ENCODE data around the gene COL4A2.

Gene COL4A2

GRCh38 chr13:110322126-110322827 lies 15.2 kb downstream of the COL4A2 start:
- no peak for FAIRE-seq
- DNase-seq (ENCODE audit: insufficient read length) = no peak
- no peak for TF ChIP-seq TAF1 (IDR thresholded peaks at IDR 0.05; ENCODE audit: borderline replicate concordance, low read depth, low read length)
- no peak for TF ChIP-seq POLR2AphosphoS5 (IDR thresholded peaks at IDR 0.05; ENCODE audit: low read depth, low read length)
- no peak for TF ChIP-seq POLR2A (IDR thresholded peaks at IDR 0.05; ENCODE audit: low read depth, low read length)

- TF ChIP-seq POLR2AphosphoS5 (IDR thresholded peaks at IDR 0.05; ENCODE audit: low read depth, low read length) (no peak), POLR2A (IDR thresholded peaks at IDR 0.05; ENCODE audit: low read depth, low read length) (no peak), TAF1 (IDR thresholded peaks at IDR 0.05; ENCODE audit: borderline replicate concordance, low read depth, low read length) (no peak)
- FAIRE-seq (no peak), DNase-seq (ENCODE audit: insufficient read length) (no peak)
These were observed 15.7 kb downstream of the COL4A2 start for GRCh38 chr13:110322828-110323171.

- FAIRE-seq (no peak), DNase-seq (ENCODE audit: insufficient read length) (no peak)
- TF ChIP-seq POLR2AphosphoS5 (IDR thresholded peaks at IDR 0.05; ENCODE audit: low read depth, low read length) = no peak
- no peak for TF ChIP-seq TAF1 (IDR thresholded peaks at IDR 0.05; ENCODE audit: borderline replicate concordance, low read depth, low read length)
- no peak for TF ChIP-seq POLR2A (IDR thresholded peaks at IDR 0.05; ENCODE audit: low read depth, low read length)
These were observed 16.2 kb downstream of the COL4A2 start for GRCh38 chr13:110323172-110323891.

DNA sequence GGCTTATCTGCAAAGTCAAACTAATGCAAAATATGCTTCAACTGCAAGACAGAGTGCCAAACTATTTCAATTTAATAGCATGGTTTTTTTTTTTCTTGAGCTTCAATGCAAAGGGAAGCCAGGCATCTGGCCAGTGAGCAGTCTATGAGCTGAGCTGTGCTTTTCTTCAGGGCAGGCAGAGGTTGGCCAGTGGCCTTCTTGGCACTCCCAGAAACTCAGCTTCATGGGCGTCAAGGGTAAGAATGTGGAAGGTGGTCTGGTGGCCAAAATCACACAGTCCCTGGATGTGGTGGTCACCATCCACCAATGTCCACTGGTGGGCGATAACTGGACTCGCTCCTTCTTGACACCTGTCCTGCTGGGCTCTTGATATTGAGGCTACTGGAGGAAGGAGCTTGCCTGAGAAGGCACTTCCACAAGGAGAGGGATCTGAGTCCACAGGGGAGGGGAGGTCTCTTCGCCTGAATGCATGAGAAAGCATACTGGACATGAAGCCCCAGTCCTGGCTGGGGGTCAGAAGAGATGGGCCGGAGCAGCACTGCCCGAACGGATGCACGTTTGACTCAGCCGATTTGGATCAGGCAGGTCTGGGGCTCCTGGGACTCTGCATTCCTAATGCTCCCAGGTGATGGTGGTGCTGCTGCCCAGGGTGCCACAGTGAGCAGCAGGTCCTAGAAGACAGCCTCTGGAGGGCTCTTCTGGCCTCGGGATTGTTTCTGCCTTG lies 17.1 kb downstream of the COL4A2 start:
- no peak for DNase-seq (ENCODE audit: insufficient read length)
- no peak for FAIRE-seq
- no peak for TF ChIP-seq POLR2AphosphoS5 (IDR thresholded peaks at IDR 0.05; ENCODE audit: low read depth, low read length)
- TF ChIP-seq POLR2A (IDR thresholded peaks at IDR 0.05; ENCODE audit: low read depth, low read length) = no peak
- no peak for TF ChIP-seq TAF1 (IDR thresholded peaks at IDR 0.05; ENCODE audit: borderline replicate concordance, low read depth, low read length)

DNA sequence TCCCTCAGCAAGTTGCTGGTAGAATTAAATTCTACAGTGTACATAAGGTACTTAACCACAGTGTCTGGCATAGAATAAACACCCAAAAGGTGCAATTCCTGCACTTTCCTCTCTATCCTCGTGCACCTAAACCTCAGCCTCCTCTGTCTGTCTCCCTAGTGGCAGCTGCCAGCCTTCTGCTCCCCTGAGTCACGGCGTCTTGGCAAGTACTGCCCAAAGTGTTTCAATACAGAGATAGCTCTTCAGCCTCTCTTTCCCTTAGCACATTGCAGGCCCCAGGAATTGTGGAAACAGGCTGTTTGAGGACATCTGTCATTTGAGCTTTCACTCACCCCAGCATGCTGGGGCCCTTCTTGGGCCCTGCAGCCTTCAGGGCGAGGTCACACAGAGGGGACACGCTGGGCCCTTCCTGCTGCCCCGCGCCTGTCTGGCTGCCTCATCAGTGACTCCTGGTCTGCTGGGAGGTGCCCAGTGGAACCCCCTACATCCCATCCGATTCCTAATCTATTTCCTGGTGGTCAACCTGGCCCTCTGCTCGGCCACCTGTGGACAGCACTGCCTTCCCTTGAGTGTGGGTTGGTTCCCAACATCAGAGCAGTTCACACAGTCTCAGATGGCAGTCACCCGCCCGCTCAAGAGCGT lies 19.3 kb downstream of the COL4A2 start:
- DNase-seq (ENCODE audit: insufficient read length) (no peak), FAIRE-seq (no peak)
- TF ChIP-seq POLR2AphosphoS5 (IDR thresholded peaks at IDR 0.05; ENCODE audit: low read depth, low read length) (no peak), POLR2A (IDR thresholded peaks at IDR 0.05; ENCODE audit: low read depth, low read length) (no peak), TAF1 (IDR thresholded peaks at IDR 0.05; ENCODE audit: borderline replicate concordance, low read depth, low read length) (no peak)

GRCh38 chr13:110327051-110327721 lies 20.1 kb downstream of the COL4A2 start:
- FAIRE-seq (no peak), DNase-seq (ENCODE audit: insufficient read length) (no peak)
- TF ChIP-seq POLR2AphosphoS5 (IDR thresholded peaks at IDR 0.05; ENCODE audit: low read depth, low read length) = no peak
- no peak for TF ChIP-seq TAF1 (IDR thresholded peaks at IDR 0.05; ENCODE audit: borderline replicate concordance, low read depth, low read length)
- TF ChIP-seq POLR2A (IDR thresholded peaks at IDR 0.05; ENCODE audit: low read depth, low read length) = no peak

- TF ChIP-seq POLR2A (IDR thresholded peaks at IDR 0.05; ENCODE audit: low read depth, low read length) (no peak), TAF1 (IDR thresholded peaks at IDR 0.05; ENCODE audit: borderline replicate concordance, low read depth, low read length) (no peak), POLR2AphosphoS5 (IDR thresholded peaks at IDR 0.05; ENCODE audit: low read depth, low read length) (no peak)
- no peak for FAIRE-seq
- no peak for DNase-seq (ENCODE audit: insufficient read length)
These were observed 21.5 kb downstream of the COL4A2 start for GRCh38 chr13:110328573-110328972.

DNA sequence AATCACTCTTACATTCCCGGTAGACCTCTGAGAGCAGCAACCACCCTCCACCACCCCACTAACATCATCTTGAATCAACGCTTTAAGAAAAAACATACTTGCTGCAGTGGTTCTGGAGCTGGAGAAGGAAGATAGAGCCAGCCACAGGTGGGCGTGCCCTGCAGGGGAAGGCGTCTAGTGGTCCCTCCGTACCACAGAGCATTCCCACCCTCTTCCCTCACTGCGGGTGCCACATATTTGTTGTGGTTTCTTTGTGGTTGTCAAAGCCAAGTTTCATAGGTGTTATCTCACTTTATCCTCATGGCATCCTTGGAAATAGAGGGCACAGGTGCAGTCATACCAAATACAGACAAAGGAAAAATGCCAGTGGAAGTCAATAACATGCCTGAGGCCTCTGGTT lies 22.2 kb downstream of the COL4A2 start:
- no peak for TF ChIP-seq TAF1 (IDR thresholded peaks at IDR 0.05; ENCODE audit: borderline replicate concordance, low read depth, low read length)
- no peak for TF ChIP-seq POLR2A (IDR thresholded peaks at IDR 0.05; ENCODE audit: low read depth, low read length)
- TF ChIP-seq POLR2AphosphoS5 (IDR thresholded peaks at IDR 0.05; ENCODE audit: low read depth, low read length) = no peak
- FAIRE-seq = no peak
- DNase-seq (ENCODE audit: insufficient read length) = no peak

DNA sequence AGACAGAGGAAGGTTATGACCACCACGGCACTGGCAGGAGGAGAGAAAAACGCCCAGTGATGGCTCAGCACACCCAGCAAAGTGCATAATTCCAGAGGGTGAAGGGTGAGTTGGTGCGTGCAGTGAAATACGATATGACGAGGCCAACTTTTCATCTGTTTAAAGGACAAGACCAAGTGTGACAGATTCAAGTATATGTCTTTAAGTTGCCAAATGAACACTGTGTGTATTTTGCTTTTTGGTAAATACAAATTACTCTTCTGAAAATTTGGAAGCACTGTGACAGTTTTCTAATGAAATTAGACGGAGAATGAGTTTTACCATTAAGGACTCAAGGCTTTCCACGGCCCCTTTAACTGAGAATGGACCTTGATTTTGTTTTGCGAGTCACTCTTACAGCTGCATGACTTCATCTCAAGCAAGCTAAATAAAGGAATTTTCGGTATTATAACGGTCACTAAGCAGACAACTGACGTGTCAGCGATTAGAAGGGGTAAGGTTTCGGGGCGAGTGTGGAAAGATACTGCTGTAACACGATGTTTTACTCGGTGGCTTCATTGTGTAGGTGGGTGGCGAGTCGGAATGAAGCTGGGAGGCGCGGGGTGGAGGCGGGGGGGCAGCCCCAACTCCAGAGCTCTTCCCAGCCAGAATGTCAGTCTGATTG lies 22.8 kb downstream of the COL4A2 start:
- TF ChIP-seq POLR2AphosphoS5 (IDR thresholded peaks at IDR 0.05; ENCODE audit: low read depth, low read length) (no peak), POLR2A (IDR thresholded peaks at IDR 0.05; ENCODE audit: low read depth, low read length) (no peak), TAF1 (IDR thresholded peaks at IDR 0.05; ENCODE audit: borderline replicate concordance, low read depth, low read length) (no peak)
- DNase-seq (ENCODE audit: insufficient read length) = no peak
- FAIRE-seq = no peak

GRCh38 chr13:110330491-110331011 lies 23.5 kb downstream of the COL4A2 start:
- TF ChIP-seq TAF1 (IDR thresholded peaks at IDR 0.05; ENCODE audit: borderline replicate concordance, low read depth, low read length) (no peak), POLR2A (IDR thresholded peaks at IDR 0.05; ENCODE audit: low read depth, low read length) (no peak)
- FAIRE-seq (no peak), DNase-seq (ENCODE audit: insufficient read length) (no peak)
